Bladder microvascular endothelial cell (primary cell): ENCODE data around the gene AK1. TPM values are rescaled to one million over a fixed set of nuclear protein-coding genes. Genes with fewer than 3 reads are reported as not detected.

Experiments
- total RNA-seq: library from RNA; depleted of rRNA; stranded (reverse); fragments of >200 nt; gene quantifications from 2 replicates; pipeline ENCODE4 v1.2.3, GENCODE V29; 2014

AK1 gene, protein sequence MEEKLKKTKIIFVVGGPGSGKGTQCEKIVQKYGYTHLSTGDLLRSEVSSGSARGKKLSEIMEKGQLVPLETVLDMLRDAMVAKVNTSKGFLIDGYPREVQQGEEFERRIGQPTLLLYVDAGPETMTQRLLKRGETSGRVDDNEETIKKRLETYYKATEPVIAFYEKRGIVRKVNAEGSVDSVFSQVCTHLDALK
- 30.6 and 54.9 TPM in 2 replicates for total RNA-seq

DNA sequence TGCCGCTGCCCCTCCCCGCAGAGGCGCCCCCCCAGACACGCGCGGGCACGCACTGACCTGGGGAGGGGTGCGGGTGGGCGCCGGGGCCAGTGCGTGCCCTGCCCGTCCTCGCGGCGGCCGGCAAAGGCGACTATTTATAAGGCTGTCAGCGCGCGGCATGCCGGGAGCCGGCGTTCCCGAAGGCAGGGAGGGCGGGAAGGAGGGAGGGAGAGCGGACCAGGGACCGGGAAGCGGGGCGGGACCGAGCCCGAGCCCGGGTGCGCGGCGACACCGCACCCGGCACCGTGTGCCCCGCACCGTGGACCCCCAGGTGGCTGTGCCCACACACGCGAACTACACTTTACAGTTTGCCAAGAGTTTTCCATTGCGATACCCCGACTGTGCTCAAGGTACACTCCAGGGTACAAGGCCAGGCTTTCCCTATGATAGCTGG lies at the start of gene AK1:
Gene AK1 (minus strand): TSS at position 110 of the 433 bp plus-strand sequence. CDS start 3,058 bp downstream, outside the sequence.

DNA sequence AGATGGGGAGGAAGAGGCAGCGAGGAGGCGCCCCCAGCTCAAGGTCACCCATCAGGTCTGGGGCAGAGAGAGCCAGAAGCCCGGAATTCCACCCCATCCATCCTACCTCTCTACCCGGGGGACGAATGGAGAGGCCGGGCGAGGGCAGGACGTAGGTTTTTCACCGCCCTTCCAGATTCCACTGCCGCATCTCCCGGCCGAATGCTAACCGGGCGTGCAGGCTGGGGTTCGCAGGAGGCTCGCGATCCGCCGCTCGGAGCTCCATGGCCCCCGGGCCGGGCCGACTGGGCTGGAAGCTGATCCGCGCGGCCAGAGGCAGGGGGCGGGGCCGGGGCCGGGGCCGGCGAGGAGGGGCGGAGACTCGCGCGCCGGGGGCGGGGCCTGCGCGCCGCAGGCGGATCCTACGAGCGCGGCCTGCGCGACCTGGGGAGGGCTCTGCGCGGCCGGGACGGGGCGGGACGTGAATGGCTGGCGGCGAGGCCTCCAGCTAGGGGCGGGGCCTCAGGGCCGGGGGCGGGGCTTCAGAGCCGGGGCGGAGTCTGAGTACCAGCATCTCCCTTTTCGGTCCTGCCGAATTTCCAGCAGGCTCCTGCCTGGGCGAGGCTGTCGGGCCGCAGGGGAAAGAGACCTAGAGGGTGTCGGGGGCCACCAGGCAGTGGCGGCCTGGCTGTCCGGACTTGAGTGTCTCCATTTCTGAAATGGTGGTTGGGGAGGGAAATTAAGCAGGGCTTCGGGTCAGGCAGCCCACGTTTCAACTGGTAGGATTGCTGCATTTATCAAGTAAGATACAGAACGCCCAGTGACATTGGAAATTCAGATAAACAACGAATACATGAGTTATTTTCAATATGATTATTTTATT lies 39.5 kb upstream of the AK1 start, which contains the start of gene ST6GALNAC4:
Gene ST6GALNAC4 (minus strand): TSS at position 322 of the 862 bp plus-strand sequence. CDS start 622 bp downstream, outside the sequence.

DNA sequence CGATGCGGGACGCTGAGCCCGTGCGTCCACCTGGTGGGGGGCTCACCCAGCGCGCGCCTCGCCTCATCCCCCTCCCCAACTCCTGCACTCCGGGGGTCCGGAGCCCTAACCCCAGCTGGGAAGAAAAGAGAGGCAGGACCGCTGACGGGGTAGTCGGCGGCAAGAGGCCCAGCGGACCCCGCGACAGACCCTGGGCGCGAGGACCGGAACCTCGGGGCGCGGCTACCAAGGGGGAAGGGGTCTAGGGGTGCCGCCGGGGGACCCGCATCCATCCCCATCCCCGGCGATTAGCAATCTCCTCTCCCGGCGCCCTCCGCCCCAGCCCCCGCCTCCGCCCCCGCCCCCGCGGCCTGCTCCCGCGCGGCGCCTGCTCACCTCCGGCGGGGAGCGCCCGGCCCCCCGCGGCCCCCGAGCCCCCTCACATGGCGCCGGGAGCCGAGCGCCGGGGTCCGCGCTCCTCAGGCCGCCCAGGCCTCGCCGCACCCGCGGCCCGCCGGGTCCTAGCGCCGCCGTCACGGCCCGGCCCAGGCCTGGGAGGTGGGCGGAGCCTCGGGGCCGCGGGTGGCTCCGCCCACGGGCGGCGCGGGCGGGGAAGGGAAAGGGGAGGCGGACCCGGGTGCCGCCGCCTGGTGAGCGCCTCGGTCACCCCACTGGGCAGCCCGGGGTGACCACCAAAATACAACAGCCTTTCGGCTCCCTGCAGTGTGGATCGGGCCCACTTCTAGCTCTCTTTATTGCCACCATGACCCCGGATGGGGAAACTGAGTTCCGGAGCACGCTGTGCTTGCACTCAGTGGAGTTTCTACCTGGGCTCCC lies 21.9 kb upstream of the AK1 start, which contains the start of gene ST6GALNAC6:
Gene ST6GALNAC6 (minus strand): TSS at position 476 of the 816 bp plus-strand sequence. CDS start 1,622 bp downstream, outside the sequence.

DNA sequence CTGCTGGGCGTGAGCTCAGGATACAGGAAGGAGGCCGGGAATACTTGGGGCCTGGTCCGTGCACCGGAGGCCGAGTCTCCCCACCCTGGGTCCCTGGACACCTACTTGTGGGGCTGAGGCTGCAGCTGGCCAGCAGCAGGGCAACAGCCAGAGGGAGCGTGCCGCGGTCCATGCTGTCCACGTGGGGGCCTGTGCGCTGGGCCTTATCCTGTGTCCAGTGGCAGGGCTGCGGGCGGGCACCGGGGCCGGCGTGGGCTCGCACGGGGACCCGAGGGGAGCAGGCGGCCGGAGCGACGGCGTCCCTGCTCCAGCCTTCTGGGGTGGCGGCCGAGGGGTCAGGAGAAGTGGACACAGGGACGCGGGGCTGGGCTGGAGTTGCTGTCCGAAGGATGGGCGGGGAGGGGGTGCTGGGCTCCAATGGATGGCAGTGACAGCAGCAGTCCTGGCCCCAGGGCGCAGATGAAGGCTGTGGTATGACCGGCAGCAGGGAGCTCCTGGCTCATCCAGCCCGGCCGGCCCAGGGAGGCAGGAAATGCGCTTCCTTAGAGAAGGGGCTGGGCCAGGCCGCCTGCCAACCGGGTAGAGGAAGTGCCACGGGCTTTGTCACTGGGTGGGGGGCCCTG lies 23.2 kb downstream of the AK1 start, which contains the start of gene ENG:
Gene ENG (minus strand): TSS at position 475 of the 623 bp plus-strand sequence. CDS start 303 bp downstream, at position 172.

Other genes with a start within 250 kb of the AK1 start
- gene CFAP157, start 170.7 kb downstream of the AK1 start, total RNA-seq, result not detected in 2 replicates
- 36.3 and 39.8 TPM in 2 replicates for gene PTRH1, start 162.0 kb downstream of the AK1 start, total RNA-seq
- gene TTC16, start 161.6 kb downstream of the AK1 start, total RNA-seq, result not detected in 2 replicates
- 8.1 and 8.6 TPM in 2 replicates for gene TOR2A, start 142.4 kb downstream of the AK1 start, total RNA-seq
- gene SH2D3C, start 99.0 kb downstream of the AK1 start, total RNA-seq, result 43.5 and 83.7 TPM in 2 replicates
- 80.5 and 104 TPM in 2 replicates for gene CDK9, start 91.6 kb downstream of the AK1 start, total RNA-seq
- gene FPGS, start 74.8 kb downstream of the AK1 start, total RNA-seq, result 66.7 and 94.3 TPM in 2 replicates
- gene ENG, start 23.0 kb downstream of the AK1 start, total RNA-seq, result 76.9 and 295 TPM in 2 replicates
- gene ST6GALNAC6, start 21.9 kb upstream of the AK1 start, total RNA-seq, result 29.6 and 29.8 TPM in 2 replicates
- 28.8 and 32.0 TPM in 2 replicates for gene ST6GALNAC4, start 39.4 kb upstream of the AK1 start, total RNA-seq
- 0.44 and 0.97 TPM in 2 replicates for gene PIP5KL1, start 53.1 kb upstream of the AK1 start, total RNA-seq
- 6.2 and 14.2 TPM in 2 replicates for gene DPM2, start 60.2 kb upstream of the AK1 start, total RNA-seq
- 1.1 and 20.5 TPM in 2 replicates for gene EEIG1, start 103.3 kb upstream of the AK1 start, total RNA-seq
- 9.1 and 11.9 TPM in 2 replicates for gene NAIF1, start 189.6 kb upstream of the AK1 start, total RNA-seq
- gene SLC25A25, start 190.6 kb upstream of the AK1 start, total RNA-seq, result 20.1 and 53.8 TPM in 2 replicates